ENCODE measurements around the gene KRTAP12-1.
A peak's percentile ranks its signal among the peaks of the same experiment; 100 is the strongest.

The KRTAP12-1 gene

DNA sequence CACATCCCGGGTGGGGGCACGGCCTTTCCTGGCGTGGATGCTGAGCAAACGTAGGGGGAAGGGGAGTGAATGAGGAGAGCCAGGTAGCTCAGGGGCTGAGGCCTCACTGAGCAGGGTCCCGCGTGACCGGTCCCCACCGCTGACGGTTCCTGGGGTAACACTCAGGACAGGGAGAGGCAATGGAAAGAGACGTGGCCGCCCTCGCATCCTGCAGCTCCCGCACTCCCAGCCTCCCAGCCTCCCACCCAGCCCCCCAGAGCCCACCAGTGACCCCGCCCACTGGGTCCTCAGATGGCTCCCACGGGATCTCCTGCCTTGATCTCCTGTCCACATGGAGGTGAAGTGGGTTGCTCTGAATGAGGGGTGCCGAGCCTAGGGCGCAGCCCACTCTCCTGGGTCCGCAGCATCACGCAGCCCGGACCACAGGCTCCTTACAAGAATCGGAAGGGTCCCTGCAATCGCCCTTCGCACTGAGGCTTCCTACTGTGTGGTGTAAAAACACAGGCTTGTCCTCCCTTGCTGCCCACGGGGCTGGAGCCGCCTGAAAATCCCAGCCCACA is 27.0 kb upstream of the KRTAP12-1 start:
- DNase-seq: no peak
- Mint-ChIP-seq H3K9me3 (peaks cover 0 to 4% of the 10 kb centered on the region in 2 donors), H3K27ac (no peak overlapping the region), H3K4me1 (ENCODE audit: low read depth in 2 of 2) (peaks cover 29 to 35% of the 10 kb centered on the region in 2 donors), H3K4me3 (peak overlapping the region; percentile 60 to 71), H3K36me3 (ENCODE audit: insufficient read depth) (no peaks in the 10 kb centered on the region), H3K27me3 (peaks cover 92 to 100% of the 10 kb centered on the region in 2 donors)
- ATAC-seq (replicated peaks): no peak

DNA sequence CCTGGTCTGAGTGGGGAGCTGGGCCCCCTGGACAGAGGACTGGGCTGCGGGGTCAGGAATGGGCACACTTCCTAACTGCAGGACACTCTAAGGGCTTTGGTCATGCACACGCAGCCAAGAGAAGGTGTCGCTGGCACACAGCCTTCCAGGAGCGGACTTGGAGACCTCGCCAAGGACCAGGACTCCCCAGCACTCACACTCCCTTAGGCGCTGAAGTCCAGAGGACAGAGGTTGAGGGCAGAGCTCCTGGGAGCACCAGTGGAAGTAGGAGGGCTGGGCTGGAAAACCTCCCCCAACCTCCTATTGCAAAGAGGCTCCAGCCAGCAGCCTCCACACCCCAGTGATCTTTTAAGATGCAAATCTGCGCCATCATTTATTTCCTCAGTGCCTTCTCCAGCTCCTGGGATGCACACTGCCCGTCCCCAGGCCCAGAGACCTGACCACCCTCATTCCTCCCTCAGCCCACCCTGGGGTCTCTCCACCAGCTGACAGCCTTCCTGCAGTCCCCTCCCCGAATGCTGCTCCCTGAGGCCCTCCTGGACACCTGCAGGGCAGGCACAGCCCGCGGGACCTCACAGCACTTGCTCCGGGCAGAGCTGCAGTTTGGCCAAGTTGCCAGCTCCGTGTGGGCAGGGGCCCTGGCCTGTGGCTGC is 26.4 kb upstream of the KRTAP12-1 start:
- no peaks in the 10 kb centered on the region for H3K36me3 Mint-ChIP-seq (ENCODE audit: insufficient read depth)
- peaks cover 86 to 100% of the 10 kb centered on the region in 2 donors for H3K27me3 Mint-ChIP-seq
- DNase-seq (no peak), ATAC-seq (replicated peaks) (no peak)
- peaks cover 29 to 35% of the 10 kb centered on the region in 2 donors for H3K4me1 Mint-ChIP-seq (ENCODE audit: low read depth in 2 of 2)
- H3K27ac Mint-ChIP-seq: no peak overlapping the region
- peak overlapping the region; percentile 4 to 8 for H3K4me3 Mint-ChIP-seq
- H3K9me3 Mint-ChIP-seq: peaks cover 0 to 4% of the 10 kb centered on the region in 2 donors

DNA sequence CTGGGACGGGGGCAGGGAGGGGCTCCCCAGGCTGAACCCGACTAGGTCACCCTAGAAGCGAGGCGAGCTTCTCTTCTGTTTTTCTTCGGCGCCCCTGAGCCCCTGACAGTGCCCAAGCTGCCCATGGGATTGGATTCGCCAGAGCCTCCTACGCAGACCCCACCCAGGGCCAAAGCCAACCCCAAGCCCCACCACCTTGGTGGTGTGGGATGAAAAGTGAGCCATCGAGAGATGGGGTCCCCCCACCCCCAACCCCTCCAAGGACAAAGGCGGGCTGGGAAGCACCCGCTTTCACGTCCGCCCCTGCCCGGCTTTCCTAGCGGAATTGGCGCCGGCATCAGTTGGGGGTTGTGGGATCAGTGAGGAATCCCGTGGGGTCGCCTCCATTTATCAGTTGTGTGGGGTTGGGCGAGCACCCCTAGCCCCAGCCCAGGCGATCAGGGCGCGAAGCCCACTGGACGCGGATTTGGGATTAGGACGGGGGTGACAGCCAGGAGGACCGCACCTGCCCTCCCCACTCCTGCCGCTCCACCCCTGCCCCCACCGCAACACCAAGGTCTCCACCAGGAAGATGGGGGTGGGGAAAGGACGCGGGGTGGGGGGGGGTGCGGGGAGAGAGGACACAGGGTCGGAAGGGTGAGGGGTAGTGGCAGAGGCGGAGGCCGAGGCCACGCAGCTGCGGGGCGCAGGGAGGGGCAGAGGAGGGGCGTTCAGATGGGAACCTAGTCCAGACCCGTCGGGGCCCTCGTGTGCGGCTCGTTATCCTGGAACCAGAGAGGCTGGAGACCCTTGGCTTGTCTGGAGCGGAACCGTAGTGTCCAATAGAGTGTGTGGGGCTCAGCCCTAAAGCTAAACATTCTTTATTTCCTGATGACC is 25.0 kb upstream of the KRTAP12-1 start:
- DNase-seq (no peak), ATAC-seq (replicated peaks) (no peak)
- peaks cover 90 to 100% of the 10 kb centered on the region in 2 donors for H3K27me3 Mint-ChIP-seq
- peaks cover 32 to 35% of the 10 kb centered on the region in 2 donors for H3K4me1 Mint-ChIP-seq (ENCODE audit: low read depth in 2 of 2)
- H3K9me3 Mint-ChIP-seq: peaks cover 0 to 4% of the 10 kb centered on the region in 2 donors
- no peak overlapping the region for H3K27ac Mint-ChIP-seq
- H3K36me3 Mint-ChIP-seq (ENCODE audit: insufficient read depth): no peaks in the 10 kb centered on the region
- H3K4me3 Mint-ChIP-seq: peak overlapping the region in 1 of 2 donors; percentile 8

DNA sequence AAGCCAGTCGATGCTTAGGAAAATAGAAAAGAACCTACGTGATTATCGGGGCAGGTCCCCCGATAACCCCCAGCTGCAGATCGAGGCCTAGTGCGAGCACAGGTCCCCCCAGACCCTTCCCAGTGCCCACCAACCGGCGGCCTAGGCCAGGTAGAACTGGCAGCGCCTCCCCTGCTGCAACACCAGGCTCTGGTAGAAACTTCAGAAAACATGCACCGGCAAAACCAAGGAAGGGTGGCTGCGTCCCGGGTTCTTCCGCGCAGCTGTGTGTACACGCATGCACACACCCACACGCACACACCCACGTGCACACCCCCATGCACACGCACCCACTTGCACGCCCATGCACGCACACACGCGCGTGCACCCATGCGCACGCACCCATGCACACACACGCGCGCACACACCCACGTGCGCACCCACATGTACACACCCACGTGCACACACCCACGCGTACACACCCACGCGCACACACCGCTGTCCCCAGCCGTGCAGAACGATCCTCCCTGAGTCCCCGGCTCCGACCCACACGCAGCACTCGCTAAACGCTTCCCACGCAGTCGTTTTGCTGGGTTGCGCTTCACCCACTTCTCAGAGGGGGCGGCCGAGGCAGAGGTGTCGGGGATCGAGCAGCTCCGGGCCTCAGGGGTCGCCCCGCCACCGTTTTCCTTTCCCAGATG is 24.2 kb upstream of the KRTAP12-1 start:
- H3K4me3 Mint-ChIP-seq: peak overlapping the region in 1 of 2 donors; percentile 18
- H3K9me3 Mint-ChIP-seq: peaks cover 0 to 4% of the 10 kb centered on the region in 2 donors
- no peak overlapping the region for H3K27ac Mint-ChIP-seq
- peaks cover 88 to 100% of the 10 kb centered on the region in 2 donors for H3K27me3 Mint-ChIP-seq
- peaks cover 31 to 32% of the 10 kb centered on the region in 2 donors for H3K4me1 Mint-ChIP-seq (ENCODE audit: low read depth in 2 of 2)
- ATAC-seq (replicated peaks) (no peak), DNase-seq (no peak)
- no peaks in the 10 kb centered on the region for H3K36me3 Mint-ChIP-seq (ENCODE audit: insufficient read depth)

DNA sequence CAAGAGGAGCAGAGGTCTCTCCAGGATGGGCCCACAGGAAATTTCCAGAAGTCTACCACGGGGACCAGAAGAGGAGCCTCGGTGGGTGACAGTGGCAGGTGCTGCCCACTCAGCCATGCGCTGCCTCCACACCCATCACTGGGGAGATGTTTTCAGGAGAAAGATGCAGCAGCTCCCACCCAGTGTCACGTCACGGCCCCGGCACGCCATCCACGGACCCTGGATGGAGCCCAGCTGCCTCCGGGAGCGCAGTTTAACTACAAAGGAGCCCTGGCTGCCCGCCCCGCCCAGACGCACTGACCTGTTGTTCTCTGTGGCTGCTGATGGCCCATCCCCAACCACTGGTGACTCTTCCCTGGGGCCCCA is 22.7 kb upstream of the KRTAP12-1 start:
- peaks cover 20 to 25% of the 10 kb centered on the region in 2 donors for H3K4me1 Mint-ChIP-seq (ENCODE audit: low read depth in 2 of 2)
- DNase-seq (no peak), ATAC-seq (replicated peaks) (no peak)
- no peak overlapping the region for H3K27ac Mint-ChIP-seq
- H3K4me3 Mint-ChIP-seq: no peak overlapping the region
- H3K27me3 Mint-ChIP-seq: peaks cover 88 to 100% of the 10 kb centered on the region in 2 donors
- peaks cover 0 to 4% of the 10 kb centered on the region in 2 donors for H3K9me3 Mint-ChIP-seq
- H3K36me3 Mint-ChIP-seq (ENCODE audit: insufficient read depth): no peaks in the 10 kb centered on the region

DNA sequence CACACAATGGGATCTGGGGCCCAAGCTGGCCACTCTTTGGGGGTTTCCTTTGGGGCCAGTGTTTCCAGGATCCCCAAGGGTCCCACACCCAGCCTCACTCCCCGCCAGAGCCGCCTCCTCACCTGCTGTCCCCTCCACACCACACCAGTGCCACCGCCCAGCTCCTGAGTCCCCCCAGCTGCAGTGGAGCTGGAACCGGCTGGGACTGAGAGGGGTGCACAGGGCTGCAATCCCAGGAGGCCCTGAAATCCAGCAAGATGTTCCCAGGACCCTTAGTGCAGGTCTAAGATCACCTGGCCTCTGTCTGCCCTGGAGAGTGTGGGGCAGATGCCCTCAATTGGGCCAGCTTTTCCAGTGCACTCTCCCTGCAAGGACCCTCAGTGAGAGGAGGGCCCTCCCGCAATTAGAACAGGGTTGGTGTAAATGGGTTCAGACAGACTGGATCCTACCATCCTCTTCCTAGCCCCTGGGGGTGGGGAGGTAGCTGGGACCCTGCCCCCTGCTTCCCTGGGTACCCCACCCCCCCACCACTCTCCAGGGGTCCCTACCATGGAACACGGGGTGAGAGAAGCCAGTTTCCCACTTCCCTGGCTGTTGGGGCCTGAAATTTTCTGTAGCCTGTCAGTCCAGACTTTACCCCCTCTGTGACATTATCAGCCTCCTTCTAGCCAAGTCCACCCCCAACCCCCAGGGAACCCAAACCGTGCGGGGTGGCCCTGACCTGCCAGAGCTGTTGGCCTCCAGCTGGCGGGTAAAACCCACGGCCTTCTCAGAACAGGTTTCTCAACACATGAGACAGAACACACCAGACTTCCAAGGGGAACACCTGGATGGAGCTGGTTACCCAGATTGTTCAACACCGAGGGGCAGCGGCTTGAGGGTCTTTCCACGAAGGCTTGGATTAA is 22.0 kb upstream of the KRTAP12-1 start:
- Mint-ChIP-seq H3K36me3 (ENCODE audit: insufficient read depth) (no peaks in the 10 kb centered on the region), H3K4me1 (ENCODE audit: low read depth in 2 of 2) (peaks cover 16 to 19% of the 10 kb centered on the region in 2 donors), H3K27ac (no peak overlapping the region), H3K27me3 (peaks cover 86 to 100% of the 10 kb centered on the region in 2 donors), H3K9me3 (peaks cover 0 to 4% of the 10 kb centered on the region in 2 donors), H3K4me3 (no peak overlapping the region)
- ATAC-seq (replicated peaks) (no peak), DNase-seq (no peak)

DNA sequence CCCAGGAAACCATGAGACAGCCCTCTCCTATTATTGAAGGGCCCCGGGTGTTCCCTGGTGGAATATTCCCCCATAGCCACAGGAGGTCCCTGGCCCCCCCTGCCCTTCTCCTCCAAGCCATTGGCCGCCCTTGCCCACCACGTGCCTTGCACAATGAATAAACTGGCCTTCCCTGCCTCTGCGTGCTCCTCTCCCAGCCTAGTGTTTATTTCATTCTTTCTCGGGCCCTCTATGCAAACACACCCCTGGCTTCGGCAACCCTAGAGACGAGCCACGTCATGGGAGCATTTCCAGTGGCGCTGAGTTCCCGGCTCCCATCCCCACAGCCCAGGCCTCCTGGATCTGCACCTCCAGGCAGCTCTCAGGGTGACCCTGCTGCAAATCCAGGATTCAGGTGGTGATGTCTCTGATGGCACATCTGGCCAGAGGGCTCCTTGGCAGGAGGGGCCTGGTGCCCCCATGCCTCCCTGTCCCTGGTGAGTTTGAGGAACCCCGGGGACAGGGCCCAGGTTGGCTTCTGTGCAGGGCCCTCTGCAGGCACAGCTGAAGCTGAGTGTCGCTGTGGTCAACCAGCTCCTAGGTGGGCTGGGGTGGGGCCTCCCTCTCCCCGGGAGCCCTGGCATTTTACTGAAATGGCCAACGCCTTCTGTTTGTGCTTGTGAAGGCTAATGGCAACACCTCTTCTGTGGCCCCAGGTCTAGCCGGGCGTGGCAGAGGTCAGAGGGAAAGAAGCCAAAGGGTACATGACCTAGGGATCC is 21.2 kb upstream of the KRTAP12-1 start:
- H3K27ac Mint-ChIP-seq: no peak overlapping the region
- H3K36me3 Mint-ChIP-seq (ENCODE audit: insufficient read depth): no peaks in the 10 kb centered on the region
- H3K4me1 Mint-ChIP-seq (ENCODE audit: low read depth in 2 of 2): peaks cover 13 to 18% of the 10 kb centered on the region in 2 donors
- H3K27me3 Mint-ChIP-seq: peaks cover 85 to 100% of the 10 kb centered on the region in 2 donors
- H3K9me3 Mint-ChIP-seq: peaks cover 0 to 4% of the 10 kb centered on the region in 2 donors
- ATAC-seq (replicated peaks) (no peak), DNase-seq (no peak)
- H3K4me3 Mint-ChIP-seq: no peak overlapping the region

DNA sequence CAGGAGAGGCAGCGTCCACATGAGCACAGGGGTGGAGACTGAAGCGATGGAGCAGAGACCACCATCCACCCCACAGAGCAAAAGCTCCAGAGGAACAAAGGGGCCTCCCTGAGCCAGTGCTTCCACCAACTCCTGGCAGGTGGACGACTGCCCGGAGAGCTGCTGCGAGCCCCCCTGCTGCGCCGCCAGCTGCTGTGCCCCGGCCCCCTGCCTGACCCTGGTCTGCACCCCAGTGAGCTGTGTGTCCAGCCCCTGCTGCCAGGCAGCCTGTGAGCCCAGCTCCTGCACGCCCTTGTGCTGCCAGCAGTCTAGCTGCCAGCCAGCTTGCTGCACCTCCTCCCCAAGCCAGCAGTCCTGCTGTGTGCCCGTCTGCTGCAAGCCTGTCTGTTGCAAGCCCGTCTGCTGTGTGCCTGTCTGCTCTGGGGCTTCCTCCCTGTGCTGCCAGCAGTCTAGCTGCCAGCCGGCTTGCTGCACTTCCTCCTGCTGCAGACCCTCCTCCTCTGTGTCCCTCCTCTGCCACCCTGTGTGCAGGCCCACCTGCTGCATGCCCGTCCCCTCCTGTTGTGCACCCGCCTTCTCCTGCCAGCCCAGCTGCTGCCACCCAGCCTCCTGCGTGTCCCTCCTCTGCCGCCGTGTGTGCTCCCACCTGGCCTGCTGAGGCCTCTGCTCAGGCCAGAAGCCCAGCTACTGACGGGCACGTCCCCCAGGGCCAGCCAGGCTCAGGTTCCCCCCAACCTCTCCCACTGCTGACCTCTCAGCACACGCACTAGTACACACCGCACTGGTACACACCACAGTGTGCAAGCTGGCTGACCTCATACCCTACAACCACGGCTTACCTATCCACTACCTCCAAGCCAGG is 20.4 kb upstream of the KRTAP12-1 start:
- no peak for DNase-seq
- H3K27ac Mint-ChIP-seq: no peak overlapping the region
- no peaks in the 10 kb centered on the region for H3K36me3 Mint-ChIP-seq (ENCODE audit: insufficient read depth)

DNA sequence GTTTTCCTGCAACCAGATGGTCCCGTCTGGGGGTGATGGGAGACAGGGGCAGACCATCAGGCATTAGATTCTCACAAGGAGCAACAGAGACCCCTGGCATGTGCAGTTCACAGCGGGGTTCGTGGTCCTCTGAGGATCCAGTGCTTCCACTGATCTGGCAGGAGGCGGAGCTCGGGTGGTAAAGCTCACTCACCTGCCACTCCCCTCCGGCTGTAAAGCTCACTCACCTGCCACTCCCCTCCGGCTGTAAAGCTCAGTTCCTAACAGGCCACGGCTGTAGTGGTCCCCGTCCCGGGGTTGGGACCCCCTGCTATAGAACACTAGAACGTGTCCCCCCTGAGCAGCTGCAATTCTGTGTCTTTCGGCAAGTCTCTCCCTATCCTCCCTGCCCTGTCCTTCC is 19.6 kb upstream of the KRTAP12-1 start:
- Mint-ChIP-seq H3K27me3 (peaks cover 86 to 100% of the 10 kb centered on the region in 2 donors), H3K4me1 (ENCODE audit: low read depth in 2 of 2) (peaks cover 17 to 21% of the 10 kb centered on the region in 2 donors), H3K27ac (no peak overlapping the region), H3K36me3 (ENCODE audit: insufficient read depth) (no peaks in the 10 kb centered on the region), H3K9me3 (peaks cover 0 to 4% of the 10 kb centered on the region in 2 donors), H3K4me3 (no peak overlapping the region)
- DNase-seq: no peak
- no peak for ATAC-seq (replicated peaks)

More for the DNA sequence above, 20.4 kb upstream of the KRTAP12-1 start:
- Mint-ChIP-seq H3K9me3 (peaks cover 0 to 4% of the 10 kb centered on the region in 2 donors), H3K4me3 (no peak overlapping the region), H3K4me1 (ENCODE audit: low read depth in 2 of 2) (peaks cover 17 to 19% of the 10 kb centered on the region in 2 donors), H3K27me3 (peaks cover 85 to 100% of the 10 kb centered on the region in 2 donors)
- ATAC-seq (replicated peaks): no peak

DNA sequence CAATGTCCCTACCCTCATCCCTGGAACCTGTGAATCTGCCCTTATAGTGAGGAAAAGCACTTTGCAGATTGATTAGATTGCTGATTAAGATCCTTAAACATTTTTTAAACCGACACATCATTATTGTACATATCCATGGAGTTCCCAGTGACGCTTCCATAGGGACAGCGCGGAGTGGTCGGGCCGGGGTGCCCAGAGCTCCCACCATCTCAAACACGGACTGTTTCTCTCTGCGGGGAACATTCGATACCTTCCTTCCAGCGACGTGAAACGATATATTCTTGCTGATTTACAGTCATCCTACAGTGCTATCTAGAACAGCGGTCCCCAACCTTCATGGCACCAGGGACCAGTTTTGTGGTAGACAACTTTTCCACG is 19.0 kb upstream of the KRTAP12-1 start:
- H3K4me3 Mint-ChIP-seq: no peak overlapping the region
- no peak overlapping the region for H3K27ac Mint-ChIP-seq
- peaks cover 20 to 21% of the 10 kb centered on the region in 2 donors for H3K4me1 Mint-ChIP-seq (ENCODE audit: low read depth in 2 of 2)
- ATAC-seq (replicated peaks): no peak
- H3K9me3 Mint-ChIP-seq: peaks cover 0 to 4% of the 10 kb centered on the region in 2 donors
- peaks cover 82 to 100% of the 10 kb centered on the region in 2 donors for H3K27me3 Mint-ChIP-seq
- DNase-seq: no peak
- no peaks in the 10 kb centered on the region for H3K36me3 Mint-ChIP-seq (ENCODE audit: insufficient read depth)

Data from effector memory CD8-positive, alpha-beta T cell (primary cell).